GM19328 (cell line): ENCODE results near the gene PIK3C2B.
A peak's percentile ranks its signal among the peaks of the same experiment; 100 is the strongest.

Experiments used
- ATAC-seq: cut with Tn5 transposase; IDR thresholded peaks from one replicate; pipeline ENCODE4 v1.9.1; 2021; ENCODE audit warnings: mild to moderate bottlenecking, moderate library complexity; ENCODE audit not compliant: unreplicated experiment

PIK3C2B gene

DNA sequence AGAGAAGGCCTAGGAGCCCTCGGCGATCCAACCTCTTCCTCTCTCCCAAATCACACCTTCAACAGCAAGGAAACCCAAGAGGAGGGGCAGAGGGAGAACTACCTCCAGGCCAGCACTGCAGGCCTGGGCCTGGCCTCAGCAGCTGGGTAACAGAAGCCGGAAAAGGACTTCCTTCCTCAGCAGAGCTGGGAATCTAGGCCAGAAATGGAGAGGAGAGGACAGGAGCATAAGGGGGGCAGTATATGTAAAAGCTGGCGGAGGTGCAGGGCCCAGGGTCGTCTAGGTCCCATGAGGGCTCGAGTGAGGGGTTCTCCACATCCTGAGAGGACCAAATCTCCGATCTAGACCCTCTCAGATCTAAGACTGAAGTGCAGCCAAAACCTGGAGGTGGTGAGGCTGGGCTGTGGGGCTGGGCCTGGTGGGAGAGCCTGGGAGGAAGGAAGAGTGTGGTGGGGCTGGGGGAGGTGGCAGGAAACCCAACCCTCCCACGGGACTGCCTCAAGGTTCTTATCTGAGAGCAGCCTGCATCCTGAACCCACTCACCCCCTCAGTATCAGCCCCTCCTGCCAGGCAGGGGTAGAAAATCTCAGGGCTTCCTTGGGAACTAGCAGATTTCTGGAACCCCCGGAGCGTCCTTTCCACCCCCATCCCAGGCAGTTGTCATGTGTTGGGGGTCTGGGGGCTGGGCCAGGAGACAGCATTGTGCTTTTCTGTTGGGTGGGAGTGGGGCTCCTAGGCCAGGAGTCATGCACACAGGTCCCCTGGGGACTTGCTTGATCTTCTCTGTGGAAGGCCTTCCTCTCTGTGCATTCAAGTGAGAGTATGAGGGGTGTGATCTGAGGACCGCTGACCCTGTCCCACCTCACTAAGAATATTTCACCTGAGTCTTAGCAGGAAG, 33.0 kb downstream of the PIK3C2B start:
- no peak for ATAC-seq

DNA sequence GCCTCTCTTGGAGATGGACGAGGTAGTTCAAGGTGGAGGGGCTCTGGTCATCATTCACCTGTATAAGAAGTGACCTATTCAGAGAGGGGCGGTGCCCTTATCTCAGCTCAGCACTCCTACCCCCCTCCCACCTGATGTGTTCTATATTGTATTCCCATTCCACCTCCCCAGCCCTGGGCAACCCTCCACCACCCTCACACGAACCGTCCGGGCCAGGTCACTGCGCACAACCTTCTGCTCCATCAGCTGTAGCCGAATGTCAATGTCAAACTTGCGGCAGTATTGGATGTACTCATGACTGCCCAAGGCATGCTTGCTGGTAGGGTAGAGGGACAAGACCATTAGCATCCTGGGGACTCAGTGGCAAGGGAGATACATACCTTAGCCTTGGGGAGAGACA, 34.3 kb downstream of the PIK3C2B start:
- no peak for ATAC-seq

DNA sequence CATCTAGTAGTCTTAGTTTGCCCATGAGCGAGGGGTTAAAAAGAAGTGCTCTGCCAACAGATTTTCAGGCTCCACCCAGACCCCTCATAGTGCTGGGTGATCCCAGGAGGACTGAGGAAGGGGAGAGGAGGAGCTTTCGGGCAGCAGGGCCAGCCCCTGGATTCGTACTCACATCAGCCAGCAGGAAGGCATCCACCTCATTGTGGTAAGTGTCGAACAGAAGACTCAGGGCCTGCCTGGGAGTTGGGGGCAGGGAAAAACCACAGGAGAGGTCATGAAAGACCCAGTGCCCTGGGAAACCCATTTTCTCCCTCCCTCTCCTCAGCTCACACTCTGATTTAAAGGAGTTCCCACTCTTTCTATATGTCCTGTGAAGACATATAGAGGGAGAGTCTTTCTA, 34.9 kb downstream of the PIK3C2B start:
- no peak for ATAC-seq

DNA sequence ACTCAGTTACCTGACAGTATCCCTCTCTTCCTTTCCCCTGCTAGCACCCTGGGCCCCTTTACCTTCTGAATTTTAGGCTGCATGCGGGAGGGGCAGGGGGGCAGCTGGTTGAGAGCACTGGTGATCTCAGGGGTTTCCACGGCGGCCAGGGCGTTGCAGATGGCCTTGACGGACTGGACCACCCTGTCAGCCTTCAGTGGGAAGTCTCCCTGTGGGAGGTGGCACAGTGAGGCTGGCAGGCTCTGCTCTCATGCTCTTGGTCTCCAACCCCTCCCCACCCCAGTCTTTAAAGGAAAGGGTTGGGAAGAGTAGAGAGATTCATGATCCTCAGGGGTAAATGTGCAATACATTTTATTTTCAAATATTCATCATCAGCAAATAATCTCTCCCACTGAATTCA, 36.9 kb downstream of the PIK3C2B start:
- no peak for ATAC-seq

DNA sequence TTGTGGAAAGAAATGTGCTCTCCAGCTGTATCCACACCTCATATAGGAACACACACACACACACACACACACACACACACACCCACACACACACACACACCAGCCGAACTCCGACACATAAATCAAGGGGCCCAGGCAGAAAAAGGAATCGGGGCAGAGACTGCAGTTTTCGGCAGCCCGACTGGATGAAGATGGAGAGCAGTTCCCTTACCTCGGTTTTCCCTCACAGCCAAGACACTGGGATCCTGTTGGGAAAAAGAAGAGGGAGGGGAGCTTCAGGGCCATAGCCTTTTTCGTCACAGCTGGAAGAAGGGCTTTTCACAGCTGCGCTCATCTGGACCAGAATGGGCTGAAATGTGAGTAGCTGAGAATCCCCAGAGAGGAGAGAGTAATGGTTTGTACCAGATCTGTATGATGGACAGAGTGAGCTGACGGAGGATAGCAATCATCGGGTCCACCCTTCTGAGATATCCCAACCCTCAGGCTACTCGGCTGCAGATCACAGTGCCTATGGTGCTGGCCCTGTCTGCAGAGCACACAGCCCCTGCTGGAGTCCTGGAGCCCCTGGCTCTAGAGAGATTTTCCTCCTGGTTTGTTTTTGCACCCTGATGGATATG, 37.7 kb downstream of the PIK3C2B start:
- no peak for ATAC-seq

DNA sequence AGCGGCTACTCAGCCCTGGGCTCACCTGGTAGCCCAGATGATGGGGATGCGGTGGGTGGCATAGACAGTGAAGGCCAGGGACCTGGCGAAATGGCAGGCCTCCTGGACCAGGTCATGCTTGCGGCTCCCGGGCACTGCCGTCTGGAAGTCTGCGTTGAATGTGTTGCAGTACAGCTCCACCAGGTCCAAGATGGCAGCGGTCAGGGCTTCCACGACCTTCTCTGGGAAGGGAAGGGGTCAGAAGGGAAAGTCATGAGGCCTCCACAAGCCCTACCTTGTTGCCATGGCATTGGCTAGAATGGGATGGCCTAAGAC, 38.8 kb downstream of the PIK3C2B start:
- ATAC-seq = no peak

DNA sequence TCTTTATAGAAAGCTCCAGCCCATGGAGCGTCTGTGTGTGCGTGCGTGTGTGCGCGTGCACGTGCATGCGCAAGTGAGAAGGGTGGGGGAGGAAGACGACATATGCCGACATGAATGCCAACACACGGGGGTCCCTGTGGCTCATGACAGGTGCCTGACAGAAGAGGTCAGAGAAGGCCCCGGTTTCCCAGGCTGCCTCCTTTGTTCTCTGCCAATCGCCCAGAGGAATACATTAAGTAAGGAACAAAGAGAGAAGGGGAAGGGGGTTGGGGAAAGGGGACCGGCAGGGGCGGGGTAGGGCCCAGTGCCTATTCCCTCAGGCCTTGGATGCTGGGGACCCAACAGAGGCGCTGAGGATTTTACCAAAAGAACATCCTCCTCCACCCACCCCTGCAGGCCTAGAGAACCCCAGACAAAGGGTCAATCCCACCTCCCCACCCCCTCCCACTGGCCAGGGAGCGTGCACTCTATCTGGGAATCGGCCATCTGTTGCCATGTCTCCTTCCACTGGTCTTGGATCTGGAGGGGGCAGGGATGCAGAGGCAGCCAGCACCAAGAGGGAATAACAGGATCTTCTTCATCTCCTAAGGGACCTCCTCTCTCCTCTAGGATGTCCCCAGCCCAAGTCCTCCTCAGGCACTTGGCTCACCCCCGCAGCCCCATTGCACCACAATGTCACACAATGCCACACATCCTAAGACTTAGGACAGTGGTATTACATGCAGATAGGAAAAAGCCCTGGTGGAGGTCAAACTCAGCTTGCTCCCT, 39.4 kb downstream of the PIK3C2B start:
- ATAC-seq = no peak

DNA sequence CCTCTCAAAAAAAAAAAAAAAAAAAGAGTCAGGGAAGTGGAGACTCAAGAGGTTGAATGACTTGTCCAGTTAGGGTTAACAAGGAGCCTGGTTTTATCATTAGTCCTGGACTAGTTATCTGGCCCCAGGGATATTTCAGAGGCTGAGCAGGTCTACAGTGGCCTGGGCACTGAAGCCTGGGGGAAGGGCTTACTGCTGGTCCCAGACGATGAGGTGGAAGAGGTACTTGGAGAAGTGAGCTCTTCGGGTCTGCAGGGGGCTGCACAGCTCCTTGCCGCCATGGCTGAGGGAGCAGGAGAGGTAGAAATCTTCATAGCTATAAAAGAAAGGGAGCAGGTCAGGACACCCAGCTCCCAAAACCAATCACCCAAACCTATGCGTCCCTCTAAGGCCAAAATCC, 40.1 kb downstream of the PIK3C2B start:
- ATAC-seq = no peak

DNA sequence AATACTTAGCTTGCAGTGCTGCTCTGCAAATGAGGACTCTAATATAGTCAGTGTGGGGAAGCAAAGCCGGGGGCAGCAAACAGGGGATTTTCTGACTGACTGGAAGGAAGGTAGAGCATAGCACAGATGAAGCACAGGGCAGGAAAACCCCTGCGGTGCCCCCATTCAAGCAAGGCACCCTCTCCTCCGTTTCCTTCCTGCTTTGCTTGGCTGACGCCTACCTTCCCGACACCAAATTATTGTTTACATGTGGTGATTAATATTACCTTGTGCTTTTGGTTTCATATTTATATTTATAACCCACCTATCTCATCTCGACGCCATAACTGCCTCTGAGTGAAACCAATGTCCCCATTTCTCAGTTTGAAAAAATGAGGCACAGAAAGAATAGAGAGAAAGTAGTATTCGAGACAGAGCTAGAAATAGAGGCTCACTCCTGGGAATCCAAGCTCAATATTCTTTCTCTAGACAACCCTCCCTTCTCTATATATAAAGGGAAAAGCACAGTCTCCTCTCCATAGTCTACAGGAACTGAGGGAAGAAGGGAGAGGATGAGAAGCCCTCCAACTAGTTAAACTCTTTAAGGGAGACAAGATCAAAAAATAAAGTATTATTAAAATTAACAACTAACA, 41.3 kb downstream of the PIK3C2B start:
- peak; percentile 78 for ATAC-seq

DNA sequence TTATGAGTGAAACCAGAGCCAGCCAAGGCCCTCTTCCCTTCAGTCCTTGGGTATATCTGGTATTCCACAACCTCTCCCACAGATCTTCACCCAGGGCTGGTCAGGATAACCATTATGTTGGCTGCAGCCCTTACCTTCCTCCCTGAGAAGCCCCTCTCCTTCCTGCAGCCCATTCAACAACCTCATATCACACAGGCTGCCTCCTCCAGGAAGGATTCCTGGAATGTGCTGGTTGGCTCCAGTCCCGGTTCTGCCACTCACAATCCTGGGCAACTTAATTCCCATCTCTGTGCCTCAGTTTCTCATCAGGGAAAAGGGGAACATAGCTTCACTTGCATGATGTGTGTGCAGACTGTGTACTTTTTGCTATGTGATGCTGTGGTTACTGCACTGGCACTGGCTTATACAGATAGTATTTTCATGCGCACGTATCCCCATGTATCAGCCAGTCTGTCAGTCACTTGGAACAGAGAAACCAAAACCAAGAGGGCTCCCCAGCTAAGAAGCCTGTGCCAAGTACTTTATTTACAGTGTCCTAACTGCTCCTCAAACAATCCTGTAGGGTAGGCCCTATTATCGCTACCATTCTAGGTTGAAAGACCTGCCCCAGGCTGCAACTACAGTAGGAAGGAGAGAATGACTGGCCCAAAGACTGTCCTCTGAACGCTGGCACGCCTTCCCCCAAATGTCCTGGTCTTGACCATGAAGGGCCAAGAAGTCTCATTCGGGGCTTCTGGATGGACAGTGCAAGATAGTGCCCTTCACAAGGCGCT, 43.1 kb downstream of the PIK3C2B start:
- ATAC-seq = no peak

DNA sequence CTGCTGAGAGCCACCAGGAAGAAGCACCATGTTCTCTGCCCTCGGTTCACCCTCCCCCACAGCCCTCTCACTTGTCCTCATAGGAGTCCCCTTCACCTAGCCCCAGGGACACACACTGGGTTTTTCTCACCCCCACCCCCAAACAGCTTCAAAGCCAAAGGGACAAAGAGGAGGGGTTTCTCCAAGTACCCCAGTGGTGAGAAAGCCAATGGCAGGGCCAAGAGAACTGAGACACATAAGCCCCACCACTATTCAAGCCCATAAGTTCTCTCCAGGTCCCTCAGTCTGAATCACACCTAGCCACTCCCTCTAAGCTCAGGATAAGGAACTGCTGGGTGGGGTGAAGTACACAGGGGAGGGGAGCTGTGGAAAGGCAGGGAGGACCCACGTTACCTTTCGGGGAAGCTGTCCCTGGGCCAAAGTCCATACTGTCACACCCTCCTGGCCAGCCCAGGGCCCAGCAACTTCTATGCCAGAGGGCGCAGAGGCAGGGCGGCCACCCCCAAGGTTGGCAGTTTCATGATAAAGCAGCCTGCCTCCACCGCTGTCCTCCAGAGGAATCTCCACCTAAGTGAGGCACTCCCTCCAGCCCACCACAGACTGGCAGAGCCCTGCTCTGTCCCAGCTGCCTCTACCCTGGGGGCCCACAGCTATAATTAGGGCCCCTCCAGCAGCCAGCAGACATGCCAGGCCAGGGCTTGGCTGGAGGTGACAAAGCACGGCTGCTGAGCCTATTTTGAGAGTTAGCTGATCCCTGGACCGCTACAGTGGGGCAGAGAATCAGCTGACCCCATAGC, 43.9 kb downstream of the PIK3C2B start:
- no peak for ATAC-seq

DNA sequence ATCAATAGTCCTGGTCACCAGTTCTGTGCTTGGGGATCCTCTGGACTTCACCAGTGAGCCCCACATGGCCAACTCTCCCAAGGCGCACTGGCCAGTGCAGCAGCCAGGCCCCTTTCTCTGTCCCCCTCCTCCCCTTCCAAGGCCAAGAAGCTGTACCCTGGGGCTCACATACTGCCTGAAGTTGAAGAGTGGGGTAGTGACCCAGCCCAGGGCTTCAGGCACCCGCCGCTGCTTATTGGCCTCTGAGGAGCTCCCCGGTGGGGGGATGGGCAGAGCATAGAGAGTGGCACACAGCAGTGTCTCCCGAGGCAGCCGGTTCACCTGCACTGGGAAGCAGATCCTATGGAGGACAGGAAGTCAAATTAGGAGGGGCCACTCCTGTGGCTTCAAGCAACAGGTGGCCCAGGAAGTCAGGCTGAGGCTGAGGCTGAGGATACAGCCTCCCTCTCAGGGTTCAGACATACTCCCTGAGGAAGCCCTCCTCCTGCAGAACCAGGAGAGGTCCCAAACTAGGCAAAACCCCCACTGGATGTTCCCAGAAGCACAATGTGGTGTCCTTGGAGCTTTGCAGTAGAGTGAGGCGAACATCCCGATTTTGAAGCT, 44.8 kb downstream of the PIK3C2B start:
- no peak for ATAC-seq

DNA sequence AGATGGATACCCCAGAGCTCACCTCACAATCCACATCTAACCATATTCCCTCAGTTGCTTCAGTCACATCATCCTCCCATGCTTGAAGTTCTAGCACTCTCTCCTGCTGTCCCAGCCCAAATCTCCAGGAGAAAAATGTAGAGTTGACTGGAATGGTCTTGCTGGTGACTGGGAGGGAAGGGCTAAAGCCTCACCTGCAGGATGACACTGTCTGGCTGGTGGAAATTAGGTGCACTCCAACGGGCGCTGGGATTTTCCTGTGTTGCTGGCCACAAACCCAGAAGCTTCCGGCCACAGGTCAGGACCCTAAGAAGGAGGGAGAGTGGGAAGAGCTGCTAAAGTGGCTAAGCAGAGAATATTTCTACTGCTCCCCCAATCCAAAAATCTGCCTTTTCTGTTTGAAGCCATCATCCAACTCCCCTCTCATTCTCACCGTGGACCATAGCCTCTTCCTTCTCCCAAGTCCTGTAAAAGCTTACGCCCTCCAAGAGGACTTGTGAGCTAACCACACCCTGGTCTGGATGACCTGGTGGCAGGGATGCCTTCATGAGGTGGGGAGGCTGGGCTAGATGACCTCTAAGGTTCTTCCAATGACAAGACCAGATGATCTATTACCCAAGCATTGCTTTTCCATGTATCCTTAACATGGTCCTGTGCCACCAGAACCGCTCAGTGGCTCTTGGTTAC, 45.5 kb downstream of the PIK3C2B start:
- ATAC-seq = no peak

DNA sequence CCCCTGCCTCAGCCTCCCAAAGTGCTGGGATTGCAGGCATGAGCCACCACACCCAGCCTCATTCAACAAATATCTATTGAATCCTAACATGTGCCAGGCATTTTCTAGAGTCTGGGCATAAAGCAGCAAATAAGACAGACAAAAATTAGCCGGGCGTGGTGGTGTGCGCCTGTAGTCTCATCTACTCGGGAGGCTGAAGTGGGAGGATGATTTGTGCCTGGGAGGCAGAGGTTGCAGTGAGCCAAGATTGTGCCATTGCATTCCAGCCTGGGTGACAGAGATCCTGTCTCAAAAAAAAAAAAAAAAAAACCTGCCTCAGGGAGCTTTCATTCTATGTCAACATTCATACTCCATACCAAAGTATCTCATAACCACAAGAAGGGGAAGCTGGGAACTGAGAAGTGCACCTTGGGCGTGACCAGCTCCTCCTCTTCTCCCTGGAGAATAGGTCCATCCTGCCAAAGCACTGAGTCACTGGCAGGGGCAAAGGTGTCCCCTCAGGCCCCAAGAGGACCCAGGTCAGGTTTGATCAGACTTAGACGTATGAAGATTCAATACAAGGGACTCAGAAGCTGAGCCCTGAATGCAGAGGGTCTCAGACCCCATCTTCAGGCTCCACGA, 46.2 kb downstream of the PIK3C2B start:
- no peak for ATAC-seq

DNA sequence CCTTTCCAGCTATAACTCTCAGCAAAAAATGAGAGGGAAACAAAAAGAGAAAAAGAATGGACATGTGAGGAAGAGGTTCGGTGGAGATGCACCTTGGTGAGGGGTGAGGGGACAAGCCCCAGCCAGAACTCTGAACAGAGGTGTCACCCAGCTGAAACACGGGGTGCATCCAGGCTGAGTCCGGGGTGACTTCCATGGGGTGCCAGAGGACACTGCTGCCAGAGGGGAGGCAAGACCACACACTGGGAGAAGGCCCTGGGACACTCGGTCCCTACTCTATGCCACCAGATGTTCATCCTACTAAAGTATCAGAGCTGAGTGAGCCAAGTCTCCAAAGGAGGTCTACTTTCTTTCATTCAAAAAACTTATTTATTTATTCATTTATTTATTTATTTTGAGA, 46.9 kb downstream of the PIK3C2B start:
- no peak for ATAC-seq

DNA sequence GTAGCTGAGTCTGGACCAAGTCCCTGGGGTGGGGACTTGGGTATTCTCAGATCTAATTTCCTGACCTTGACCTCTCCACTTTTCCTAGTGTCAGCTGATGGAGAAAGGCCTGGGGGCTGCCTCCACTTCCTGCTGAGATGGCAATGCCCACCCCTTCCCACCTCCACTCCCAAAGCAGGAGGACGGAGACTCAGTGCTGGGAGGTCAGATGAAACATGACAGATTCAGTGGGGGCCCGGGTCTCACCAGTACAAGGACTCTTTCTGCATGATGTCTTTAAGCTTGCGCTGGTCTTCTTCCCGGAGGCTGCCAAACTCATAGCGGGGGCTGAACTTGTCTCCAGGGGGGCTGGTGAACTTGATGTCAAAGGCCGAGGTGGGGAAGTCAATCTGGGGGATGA, 47.4 kb downstream of the PIK3C2B start:
- no peak for ATAC-seq

DNA sequence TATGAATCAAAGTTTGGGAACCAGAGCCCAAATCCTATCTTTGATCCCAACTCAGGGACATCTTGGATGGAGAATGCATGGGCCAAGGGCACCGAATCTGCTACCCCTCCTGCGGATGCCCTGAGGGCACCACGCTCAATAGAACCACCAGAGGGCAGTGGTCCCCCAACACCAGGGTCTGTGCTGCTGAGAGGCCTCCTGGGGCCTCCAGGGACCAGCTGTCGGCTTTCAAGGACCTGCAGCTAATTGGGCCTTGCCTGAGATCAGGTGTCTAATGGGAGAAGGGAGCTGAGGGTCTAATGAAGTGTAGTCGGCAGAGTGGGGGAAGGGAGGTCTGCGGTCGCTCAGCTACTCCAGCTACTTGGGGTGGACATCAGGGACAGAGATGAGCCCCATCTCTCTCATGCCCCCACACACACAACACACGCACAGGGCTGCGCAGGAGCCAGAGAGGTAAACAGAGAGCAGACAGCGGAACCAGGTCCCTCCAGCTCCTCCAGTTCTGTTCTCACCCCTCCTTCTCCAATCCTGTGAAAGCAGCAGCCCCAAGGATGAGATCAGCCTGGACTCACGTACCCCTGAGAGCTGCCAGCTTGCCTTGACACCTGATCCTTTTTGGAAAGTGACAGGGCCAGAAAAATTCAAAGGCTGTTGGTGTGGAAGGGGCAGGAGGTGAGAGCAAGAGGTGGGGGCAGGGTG, 48.0 kb downstream of the PIK3C2B start:
- peak; percentile 70 for ATAC-seq

DNA sequence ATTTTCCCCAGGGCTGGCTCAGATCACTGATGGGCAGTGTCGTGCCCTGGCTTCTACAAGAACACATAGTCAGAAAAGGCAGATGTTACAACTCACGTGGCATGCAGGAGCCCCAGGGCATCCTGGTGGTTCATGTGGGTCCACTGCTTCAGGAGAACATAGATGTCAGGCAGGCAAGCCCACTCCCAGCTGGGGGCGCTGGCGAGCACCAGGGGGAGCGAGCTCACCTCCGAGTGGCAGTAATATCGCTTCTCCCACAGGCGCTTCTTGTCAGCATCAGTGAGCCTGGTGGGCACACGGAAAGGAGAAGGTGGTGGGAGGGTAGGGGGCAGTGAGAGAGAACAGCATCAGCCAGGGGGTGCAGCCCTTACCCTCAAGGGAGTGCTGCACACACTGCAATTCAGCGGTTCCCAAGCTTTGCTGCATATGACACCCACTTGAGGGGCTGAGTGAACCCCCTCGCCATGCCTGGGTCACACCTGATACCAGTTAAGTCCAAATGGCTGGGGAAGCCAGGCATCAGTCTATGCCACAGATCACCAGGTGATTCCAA, 48.7 kb downstream of the PIK3C2B start:
- ATAC-seq = no peak
